Measurements from ENCODE around the gene SDHAF4.

- TF ChIP-seq CTCF (IDR thresholded peaks at IDR 0.05 in 4 of 5, conservative IDR thresholded peaks at IDR 0.05 in 1 of 5) (no peak), POLR2A (IDR thresholded peaks at IDR 0.05) (no peak)
Measured at GRCh38 chr6:70616728-70617260, 50.1 kb downstream of the SDHAF4 start.
